Ascending aorta (tissue), 2 donors: Measurements from ENCODE around the gene CYB5D1. TPM values are rescaled to one million over a fixed set of nuclear protein-coding genes. Genes with fewer than 3 reads are reported as not detected.

Experiments used
- DNase-seq, 2 donors: peaks; one replicate each; pipeline ENCODE4 v3.0.0-alpha.2; 2019; ENCODE audit warnings: low spot score in 2 of 2
- H3K27ac ChIP-seq, 2 donors: fragments of 200-600 bp; sonication (generic); one replicate each; pipeline ENCODE4 v1.5.1; 2016 to 2017; ENCODE audit warnings: mild to moderate bottlenecking in 1 of 2
- H3K27me3 ChIP-seq: fragments of 200-600 bp; sonication (generic); one replicate; pipeline ENCODE4 v1.5.1; 2017
- H3K36me3 ChIP-seq, 2 donors: fragments of 200-600 bp; sonication (generic); one replicate each; pipeline ENCODE4 v1.5.1; 2016
- H3K4me1 ChIP-seq, 2 donors: fragments of 200-600 bp; sonication (generic); one replicate each; pipeline ENCODE4 v1.5.1; 2016 to 2017; ENCODE audit warnings: mild to moderate bottlenecking in 1 of 2
- H3K4me3 ChIP-seq, 2 donors: fragments of 200-600 bp; sonication (generic); one replicate each; pipeline ENCODE4 v1.5.1; 2016 to 2017; ENCODE audit warnings: mild to moderate bottlenecking in 1 of 2
- H3K9me3 ChIP-seq, 2 donors: fragments of 200-600 bp; sonication (generic); one replicate each; pipeline ENCODE4 v1.5.1; 2016
- CTCF ChIP-seq, 3 experiments: fragments of 200-600 bp in 2 of 3; fragments of 450-650 bp in 1 of 3; sonication (generic) in 2 of 3; IDR thresholded peaks; one replicate each; pipeline ENCODE4 v1.5.1; 2016 to 2019; ENCODE audit warnings: antibody characterized with exemption in 3 of 3, mild to moderate bottlenecking in 1 of 3, moderate library complexity in 1 of 3
- intact Hi-C: fragments of 100-400 bp; cut with DNase I; formaldehyde crosslinking; loops from one replicate; pipeline ENCODE4 v1.15.1; 2023
- total RNA-seq: library from RNA; depleted of rRNA; stranded (reverse); fragments of >200 nt; gene quantifications from one replicate; pipeline ENCODE4 v1.1.0, GENCODE V29; 2016

Gene CYB5D1
- total RNA-seq, 1 donor from 2014 or later: 0.21 TPM

- peaks cover 86 to 91% of the 10 kb centered on the region in 2 donors for H3K36me3 ChIP-seq
- H3K9me3 ChIP-seq: no peaks in the 10 kb centered on the region
- no peak overlapping the region for H3K27ac ChIP-seq
- no peaks in the 10 kb centered on the region for H3K27me3 ChIP-seq
- no peak overlapping the region for H3K4me3 ChIP-seq
- intact Hi-C loops: no loop called here
- DNase-seq: peak in 1 of 2 donors; percentile 50
- H3K4me1 ChIP-seq: no peaks in the 10 kb centered on the region
- peak; percentile 34 to 43 (median 41) for TF ChIP-seq CTCF (IDR thresholded peaks at IDR 0.05)
Observed at GRCh38 chr17:7897773-7898172, 40.0 kb downstream of the CYB5D1 start.

GRCh38 chr17:7903154-7904103 is 45.6 kb downstream of the CYB5D1 start:
- Histone ChIP-seq H3K4me3 (no peak overlapping the region), H3K36me3 (peaks cover 96 to 98% of the 10 kb centered on the region in 2 donors), H3K27ac (no peak overlapping the region), H3K27me3 (no peaks in the 10 kb centered on the region), H3K9me3 (no peaks in the 10 kb centered on the region), H3K4me1 (no peaks in the 10 kb centered on the region)
- intact Hi-C loops: no loop called here
- no peak for TF ChIP-seq CTCF (IDR thresholded peaks at IDR 0.05)
- DNase-seq: no peak

- no peak for TF ChIP-seq CTCF (IDR thresholded peaks at IDR 0.05)
- no peak for DNase-seq
- Histone ChIP-seq H3K9me3 (no peaks in the 10 kb centered on the region), H3K4me3 (no peak overlapping the region), H3K36me3 (peaks cover 70 to 72% of the 10 kb centered on the region in 2 donors), H3K27me3 (no peaks in the 10 kb centered on the region), H3K4me1 (no peaks in the 10 kb centered on the region), H3K27ac (no peak overlapping the region)
- intact Hi-C loops: no loop called here
Observed at GRCh38 chr17:7909089-7909488, 51.3 kb downstream of the CYB5D1 start.

GRCh38 chr17:7910281-7910680 is 52.5 kb downstream of the CYB5D1 start:
- no peak for TF ChIP-seq CTCF (IDR thresholded peaks at IDR 0.05)
- H3K9me3 ChIP-seq: no peaks in the 10 kb centered on the region
- no peaks in the 10 kb centered on the region for H3K27me3 ChIP-seq
- H3K4me3 ChIP-seq: no peak overlapping the region
- intact Hi-C loops: loop anchor here (5.0 kb wide), 1 partner anchor 147 kb away; no protein-coding TSS in a partner anchor
- no peak for DNase-seq
- peaks cover 59 to 60% of the 10 kb centered on the region in 2 donors for H3K36me3 ChIP-seq
- H3K4me1 ChIP-seq: peaks cover 3 to 6% of the 10 kb centered on the region in 2 donors
- H3K27ac ChIP-seq: no peak overlapping the region

- Histone ChIP-seq H3K27ac (no peak overlapping the region), H3K36me3 (peaks cover 56% of the 10 kb centered on the region in 2 donors), H3K27me3 (no peaks in the 10 kb centered on the region), H3K4me1 (peaks cover 6% of the 10 kb centered on the region in 2 donors), H3K4me3 (no peak overlapping the region), H3K9me3 (no peaks in the 10 kb centered on the region)
- no peak for TF ChIP-seq CTCF (IDR thresholded peaks at IDR 0.05)
- intact Hi-C loops: loop anchor here (5.0 kb wide), 1 partner anchor 147 kb away; no protein-coding TSS in a partner anchor
- DNase-seq: no peak
Observed at GRCh38 chr17:7910711-7911110, 52.9 kb downstream of the CYB5D1 start.
